Gastroesophageal sphincter (tissue), 4 donors: ENCODE results near the gene TECTB. TPM values are rescaled to one million over a fixed set of nuclear protein-coding genes. Genes with fewer than 3 reads are reported as not detected.

Experiments used
- ATAC-seq: fragments of 150-250 bp; one replicate; pipeline ENCODE4 v1.9.1; 2016; ENCODE audit warnings: mild to moderate bottlenecking, moderate library complexity
- H3K27ac ChIP-seq, 4 donors: fragments of 200-600 bp; sonication (generic) in 3 of 4; 1 replicate in 3 of 4; 2 replicates in 1 of 4; pipeline ENCODE4 v1.5.1; 2016 to 2019
- H3K27me3 ChIP-seq: fragments of 200-600 bp; sonication (generic); one replicate; pipeline ENCODE4 v1.5.1; 2019
- H3K36me3 ChIP-seq, 2 donors: fragments of 200-600 bp; sonication (generic); one replicate each; pipeline ENCODE4 v1.5.1; 2019; ENCODE audit warnings: control low read depth in 1 of 2
- H3K4me1 ChIP-seq, 3 donors: fragments of 200-600 bp; sonication (generic); 1 replicate in 2 of 3; 2 replicates in 1 of 3; pipeline ENCODE4 v1.5.1; 2016 to 2019; ENCODE audit warnings: control low read depth in 2 of 3
- H3K4me3 ChIP-seq, 2 donors: fragments of 200-600 bp; sonication (generic); one replicate each; pipeline ENCODE4 v1.5.1; 2019; ENCODE audit warnings: mild to moderate bottlenecking in 1 of 2, moderate library complexity in 1 of 2
- H3K9me3 ChIP-seq, 3 donors: fragments of 200-600 bp; sonication (generic); one replicate each; pipeline ENCODE4 v1.5.1; 2017 to 2019; ENCODE audit warnings: control low read depth in 2 of 3
- CTCF ChIP-seq, 4 experiments: fragments of 200-600 bp in 2 of 4; fragments of 450-650 bp in 2 of 4; sonication (generic) in 1 of 4; IDR thresholded peaks; one replicate each; pipeline ENCODE4 v1.5.1; 2017 to 2019; ENCODE audit warnings: antibody characterized with exemption in 4 of 4, mild to moderate bottlenecking in 2 of 4, moderate library complexity in 2 of 4
- EP300 ChIP-seq: sonication (generic); formaldehyde crosslinking; IDR thresholded peaks from one replicate; pipeline ENCODE4 v1.6.1; 2017; ENCODE audit warnings: antibody characterized with exemption, mild to moderate bottlenecking
- POLR2A ChIP-seq, 2 donors: fragments of 450-650 bp; IDR thresholded peaks; one replicate each; pipeline ENCODE4 v1.6.1; 2017; ENCODE audit warnings: antibody characterized with exemption in 2 of 2, mild to moderate bottlenecking in 2 of 2, moderate library complexity in 1 of 2
- POLR2AphosphoS5 ChIP-seq: sonication (generic); formaldehyde crosslinking; IDR thresholded peaks from one replicate; pipeline ENCODE4 v1.6.1; 2017; ENCODE audit warnings: antibody characterized with exemption
- WGBS, 2 donors: methylation state at CpG; one replicate each; pipeline ENCODE4 v1.1.5; 2018; ENCODE audit warnings: low coverage in 1 of 2; 5-methylcytosine and 5-hydroxymethylcytosine counted together
- total RNA-seq, 4 donors: library from RNA; depleted of rRNA; stranded (reverse); fragments of >200 nt; gene quantifications; one replicate each; pipeline ENCODE4 v1.1.0, GENCODE V29; 2016

The TECTB gene
- total RNA-seq, 4 donors from 2014 or later = not detected

GRCh38 chr10:112330162-112330561, 47.0 kb downstream of the TECTB start:
- Histone ChIP-seq H3K36me3 (no peaks in the 10 kb centered on the region), H3K27ac (no peak overlapping the region), H3K27me3 (no peaks in the 10 kb centered on the region), H3K9me3 (no peaks in the 10 kb centered on the region), H3K4me1 (no peaks in the 10 kb centered on the region), H3K4me3 (no peak overlapping the region)
- TF ChIP-seq POLR2AphosphoS5 (no peak), EP300 (no peak), POLR2A (IDR thresholded peaks at IDR 0.05) (no peak), CTCF (IDR thresholded peaks at IDR 0.05) (no peak)
- WGBS, 2 donors = 61 to 100% methylated on average over 1 to 4 of the region's 4 CpGs
- no peak for ATAC-seq

- no peak for TF ChIP-seq CTCF (IDR thresholded peaks at IDR 0.05)
- no peak for TF ChIP-seq POLR2AphosphoS5
- no peak for TF ChIP-seq POLR2A (IDR thresholded peaks at IDR 0.05)
- no peak for TF ChIP-seq EP300
- WGBS, 2 donors = 71% methylated on average over 1 of the region's 1 CpG; no CpG with 5 or more reads in 1 of the 2 donors
- H3K4me1 ChIP-seq = no peaks in the 10 kb centered on the region
These were observed 47.5 kb downstream of the TECTB start for GRCh38 chr10:112330607-112331160.

GRCh38 chr10:112332022-112332421, 48.8 kb downstream of the TECTB start:
- TF ChIP-seq POLR2A (IDR thresholded peaks at IDR 0.05) (no peak), EP300 (no peak), POLR2AphosphoS5 (no peak), CTCF (IDR thresholded peaks at IDR 0.05) (no peak)
- 79 to 100% methylated on average over 1 to 3 of the region's 3 CpGs for WGBS, 2 donors
- H3K4me1 ChIP-seq = no peaks in the 10 kb centered on the region
- no peak overlapping the region for H3K4me3 ChIP-seq
- no peaks in the 10 kb centered on the region for H3K36me3 ChIP-seq
- H3K9me3 ChIP-seq = no peaks in the 10 kb centered on the region
- ATAC-seq = no peak
- no peaks in the 10 kb centered on the region for H3K27me3 ChIP-seq
- H3K27ac ChIP-seq = no peak overlapping the region

More at GRCh38 chr10:112330607-112331160, 47.5 kb downstream of the TECTB start:
- no peak overlapping the region for H3K27ac ChIP-seq
- no peak overlapping the region for H3K4me3 ChIP-seq
- ATAC-seq = no peak
- no peaks in the 10 kb centered on the region for H3K9me3 ChIP-seq
- H3K27me3 ChIP-seq = no peaks in the 10 kb centered on the region
- H3K36me3 ChIP-seq = no peaks in the 10 kb centered on the region

GRCh38 chr10:112332509-112333228, 49.5 kb downstream of the TECTB start:
- ATAC-seq = no peak
- H3K27ac ChIP-seq = no peak overlapping the region
- no peak overlapping the region for H3K4me3 ChIP-seq
- TF ChIP-seq POLR2A (IDR thresholded peaks at IDR 0.05) (no peak), POLR2AphosphoS5 (no peak), EP300 (no peak), CTCF (IDR thresholded peaks at IDR 0.05) (no peak)
- H3K4me1 ChIP-seq = no peaks in the 10 kb centered on the region
- H3K27me3 ChIP-seq = peaks cover 6% of the 10 kb centered on the region
- no peaks in the 10 kb centered on the region for H3K9me3 ChIP-seq
- H3K36me3 ChIP-seq = no peaks in the 10 kb centered on the region
- 38 to 76% methylated on average over 2 to 5 of the region's 5 CpGs for WGBS, 2 donors

GRCh38 chr10:112333452-112333851, 50.3 kb downstream of the TECTB start:
- Histone ChIP-seq H3K9me3 (no peaks in the 10 kb centered on the region), H3K36me3 (no peaks in the 10 kb centered on the region), H3K27me3 (peaks cover 10% of the 10 kb centered on the region), H3K4me1 (no peaks in the 10 kb centered on the region), H3K27ac (no peak overlapping the region), H3K4me3 (no peak overlapping the region)
- WGBS, 2 donors = 71 to 72% methylated on average over 1 to 3 of the region's 4 CpGs
- no peak for TF ChIP-seq POLR2AphosphoS5
- no peak for TF ChIP-seq EP300
- no peak for TF ChIP-seq CTCF (IDR thresholded peaks at IDR 0.05)
- ATAC-seq = no peak
